ENCODE data around the gene PGM2. TPM values are rescaled to one million over a fixed set of nuclear protein-coding genes. Genes with fewer than 3 reads are reported as not detected.

Gene PGM2
- total and polyA plus RNA-seq, 7 donors: 1.1 to 4.7 (median 2.5) TPM

DNA sequence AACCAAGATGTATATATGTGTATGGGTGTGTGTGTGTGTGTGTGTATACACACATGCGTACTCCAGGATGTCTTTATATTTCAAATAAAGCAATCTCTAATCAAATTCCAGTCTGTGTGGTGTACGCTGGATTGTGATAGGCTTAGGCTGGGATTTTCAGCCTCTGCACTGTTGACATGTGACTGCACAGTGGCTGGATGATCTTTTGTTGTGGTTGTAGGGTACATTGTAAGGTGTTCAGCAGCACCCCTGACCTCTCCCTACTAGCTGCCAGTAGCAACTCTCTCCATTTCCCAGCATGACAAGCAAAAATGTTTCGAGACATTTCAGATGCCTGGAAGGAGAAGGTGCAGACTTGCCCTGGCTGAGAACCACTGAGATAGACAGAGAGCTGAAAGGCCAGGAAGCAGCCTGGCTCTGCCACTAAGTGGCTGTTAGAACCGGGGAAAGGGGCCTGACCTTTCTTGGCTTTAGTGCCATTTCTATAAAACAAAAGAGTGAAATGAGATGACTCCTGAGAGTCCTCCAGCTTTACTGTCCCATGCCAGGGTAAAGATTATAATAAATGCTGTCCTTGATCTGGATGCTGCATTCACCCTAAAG, 10.5 kb downstream of the PGM2 start:
- Histone ChIP-seq H3K27ac (no peak overlapping the region), H3K27me3 (ENCODE audit: insufficient read depth in 3 of 3, low read length in 2 of 3) (no peaks in the 10 kb centered on the region), H3K9me3 (no peaks in the 10 kb centered on the region), H3K4me1 (no peaks in the 10 kb centered on the region), H3K4me3 (no peak overlapping the region), H3K36me3 (ENCODE audit: insufficient read depth in 1 of 2, low read depth in 1 of 2) (peaks cover 0 to 16% of the 10 kb centered on the region in 2 donors)
- TF ChIP-seq, protein P1, sequence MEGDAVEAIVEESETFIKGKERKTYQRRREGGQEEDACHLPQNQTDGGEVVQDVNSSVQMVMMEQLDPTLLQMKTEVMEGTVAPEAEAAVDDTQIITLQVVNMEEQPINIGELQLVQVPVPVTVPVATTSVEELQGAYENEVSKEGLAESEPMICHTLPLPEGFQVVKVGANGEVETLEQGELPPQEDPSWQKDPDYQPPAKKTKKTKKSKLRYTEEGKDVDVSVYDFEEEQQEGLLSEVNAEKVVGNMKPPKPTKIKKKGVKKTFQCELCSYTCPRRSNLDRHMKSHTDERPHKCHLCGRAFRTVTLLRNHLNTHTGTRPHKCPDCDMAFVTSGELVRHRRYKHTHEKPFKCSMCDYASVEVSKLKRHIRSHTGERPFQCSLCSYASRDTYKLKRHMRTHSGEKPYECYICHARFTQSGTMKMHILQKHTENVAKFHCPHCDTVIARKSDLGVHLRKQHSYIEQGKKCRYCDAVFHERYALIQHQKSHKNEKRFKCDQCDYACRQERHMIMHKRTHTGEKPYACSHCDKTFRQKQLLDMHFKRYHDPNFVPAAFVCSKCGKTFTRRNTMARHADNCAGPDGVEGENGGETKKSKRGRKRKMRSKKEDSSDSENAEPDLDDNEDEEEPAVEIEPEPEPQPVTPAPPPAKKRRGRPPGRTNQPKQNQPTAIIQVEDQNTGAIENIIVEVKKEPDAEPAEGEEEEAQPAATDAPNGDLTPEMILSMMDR (IDR thresholded peaks at IDR 0.05): no peak
- DNase-seq (no peak), ATAC-seq (no peak)
- intact Hi-C loops (cut with DNase I): no loop called here
- 82 to 83% (median 82%) methylated on average over 4 of the region's 4 CpGs for WGBS, 3 donors

DNA sequence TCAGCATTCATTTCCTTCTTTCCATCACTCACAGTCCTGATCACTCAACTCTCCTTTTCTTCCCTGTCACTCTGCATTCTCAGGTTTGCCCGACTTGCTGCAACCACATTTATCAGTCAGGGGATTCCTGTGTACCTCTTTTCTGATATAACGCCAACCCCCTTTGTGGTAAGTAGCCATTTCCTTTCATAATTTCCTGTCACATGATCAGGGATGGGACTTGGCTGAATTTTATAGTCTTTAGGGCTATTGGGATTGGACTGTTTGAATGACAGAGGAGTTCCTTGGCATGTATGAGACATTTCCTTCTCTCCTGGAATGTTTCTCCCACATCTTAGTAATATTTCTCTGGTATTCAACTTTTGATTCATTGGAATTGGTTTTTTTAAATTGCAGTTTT, 11.0 kb downstream of the PGM2 start:
- Histone ChIP-seq H3K27ac (no peak overlapping the region), H3K9me3 (no peaks in the 10 kb centered on the region), H3K4me3 (no peak overlapping the region), H3K4me1 (no peaks in the 10 kb centered on the region), H3K36me3 (ENCODE audit: insufficient read depth in 1 of 2, low read depth in 1 of 2) (peaks cover 0 to 16% of the 10 kb centered on the region in 2 donors), H3K27me3 (ENCODE audit: insufficient read depth in 3 of 3, low read length in 2 of 3) (no peaks in the 10 kb centered on the region)
- WGBS, 3 donors: 67 to 89% (median 74%) methylated on average over 2 of the region's 2 CpGs
- DNase-seq: no peak
- intact Hi-C loops (cut with DNase I): no loop called here
- TF ChIP-seq, protein P1 (IDR thresholded peaks at IDR 0.05): no peak
- no peak for ATAC-seq

- Histone ChIP-seq H3K36me3 (ENCODE audit: insufficient read depth in 1 of 2, low read depth in 1 of 2) (peaks cover 0 to 22% of the 10 kb centered on the region in 2 donors), H3K4me1 (no peaks in the 10 kb centered on the region), H3K27ac (no peak overlapping the region), H3K9me3 (peaks cover 2% of the 10 kb centered on the region), H3K27me3 (ENCODE audit: insufficient read depth in 3 of 3, low read length in 2 of 3) (no peaks in the 10 kb centered on the region), H3K4me3 (no peak overlapping the region)
- WGBS, 3 donors: 56 to 71% (median 66%) methylated on average over 2 of the region's 2 CpGs
- ATAC-seq (no peak), DNase-seq (no peak)
- intact Hi-C loops (cut with DNase I): no loop called here
- TF ChIP-seq, protein P1 (IDR thresholded peaks at IDR 0.05): no peak
Observed at GRCh38 chr4:37839426-37839825, 12.9 kb downstream of the PGM2 start.

GRCh38 chr4:37844204-37844603, 17.7 kb downstream of the PGM2 start:
- TF ChIP-seq, protein P1 (IDR thresholded peaks at IDR 0.05): no peak
- Histone ChIP-seq H3K27ac (no peak overlapping the region), H3K9me3 (peaks cover 2% of the 10 kb centered on the region), H3K4me3 (no peak overlapping the region), H3K27me3 (ENCODE audit: insufficient read depth in 3 of 3, low read length in 2 of 3) (no peaks in the 10 kb centered on the region), H3K36me3 (ENCODE audit: insufficient read depth in 1 of 2, low read depth in 1 of 2) (peaks cover 0 to 47% of the 10 kb centered on the region in 2 donors), H3K4me1 (no peaks in the 10 kb centered on the region)
- no peak for ATAC-seq
- 93 to 97% (median 96%) methylated on average over 5 of the region's 5 CpGs for WGBS, 3 donors
- intact Hi-C loops (cut with DNase I): no loop called here
- DNase-seq: no peak

DNA sequence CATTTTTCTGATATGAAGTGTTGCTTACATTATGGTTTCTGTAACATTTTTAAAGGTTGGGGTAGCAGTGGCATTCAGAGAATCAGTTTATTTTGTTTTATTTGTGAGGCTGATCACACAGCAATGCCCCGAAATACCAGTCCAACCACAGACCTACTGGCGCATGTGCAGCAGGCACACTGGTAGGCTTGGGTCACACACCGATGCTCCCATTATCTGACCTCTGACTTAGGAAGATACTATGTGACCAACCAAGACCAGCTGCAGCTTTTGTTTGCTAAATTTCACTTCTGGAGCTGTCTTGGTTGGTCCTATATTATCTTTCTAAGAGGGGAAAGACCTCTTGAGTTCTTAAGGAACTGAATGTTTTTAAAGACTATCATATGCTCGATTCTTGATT, 18.7 kb downstream of the PGM2 start:
- no peak for DNase-seq
- H3K9me3 ChIP-seq: peaks cover 2% of the 10 kb centered on the region
- peaks cover 0 to 41% of the 10 kb centered on the region in 2 donors for H3K36me3 ChIP-seq (ENCODE audit: insufficient read depth in 1 of 2, low read depth in 1 of 2)
- WGBS, 3 donors: 96 to 97% (median 96%) methylated on average over 4 of the region's 4 CpGs
- H3K27me3 ChIP-seq (ENCODE audit: insufficient read depth in 3 of 3, low read length in 2 of 3): no peaks in the 10 kb centered on the region
- no peak overlapping the region for H3K27ac ChIP-seq
- no peak overlapping the region for H3K4me3 ChIP-seq
- TF ChIP-seq, protein P1 (IDR thresholded peaks at IDR 0.05): no peak
- no peaks in the 10 kb centered on the region for H3K4me1 ChIP-seq
- intact Hi-C loops (cut with DNase I): no loop called here
- ATAC-seq: no peak

Measured in psoas muscle (tissue), 8 donors.